Neuron (in vitro differentiated cells): ENCODE measurements around the gene TNS1.

Source experiments
- H2AFZ ChIP-seq: one replicate; pipeline ENCODE4 v1.6.1; 2013; ENCODE audit warnings: low read depth, mild to moderate bottlenecking, inconsistent platforms, low read length, moderate library complexity
- H3K27me3 ChIP-seq: one replicate; pipeline ENCODE4 v1.6.1; 2013; ENCODE audit warnings: low read length; ENCODE audit not compliant: insufficient read depth
- H3K36me3 ChIP-seq: one replicate; pipeline ENCODE4 v1.6.1; 2013; ENCODE audit warnings: low read length; ENCODE audit not compliant: insufficient read depth
- H3K4me1 ChIP-seq: one replicate; pipeline ENCODE4 v1.6.1; 2013; ENCODE audit warnings: low read length; ENCODE audit not compliant: insufficient read depth
- H3K4me3 ChIP-seq: 2 replicates; pipeline ENCODE4 v1.5.1; 2013; ENCODE audit warnings: mild to moderate bottlenecking, low read length, moderate library complexity
- H3K9me3 ChIP-seq: one replicate; pipeline ENCODE4 v1.6.1; 2013; ENCODE audit warnings: low read length

Gene TNS1

GRCh38 chr2:217886720-217887309 is 116.0 kb downstream of the TNS1 start:
- H2AFZ ChIP-seq: no peak overlapping the region
- H3K27me3 ChIP-seq: no peaks in the 10 kb centered on the region
- no peaks in the 10 kb centered on the region for H3K4me1 ChIP-seq
- no peaks in the 10 kb centered on the region for H3K9me3 ChIP-seq
- no peaks in the 10 kb centered on the region for H3K36me3 ChIP-seq
- H3K4me3 ChIP-seq: no peak overlapping the region

GRCh38 chr2:217886091-217886490 is 116.7 kb downstream of the TNS1 start:
- no peak overlapping the region for H3K4me3 ChIP-seq
- H3K27me3 ChIP-seq: no peaks in the 10 kb centered on the region
- H3K36me3 ChIP-seq: no peaks in the 10 kb centered on the region
- H2AFZ ChIP-seq: no peak overlapping the region
- no peaks in the 10 kb centered on the region for H3K4me1 ChIP-seq
- H3K9me3 ChIP-seq: no peaks in the 10 kb centered on the region

GRCh38 chr2:217884985-217885384 is 117.8 kb downstream of the TNS1 start:
- H2AFZ ChIP-seq: no peak overlapping the region
- H3K9me3 ChIP-seq: no peaks in the 10 kb centered on the region
- H3K36me3 ChIP-seq: no peaks in the 10 kb centered on the region
- no peaks in the 10 kb centered on the region for H3K4me1 ChIP-seq
- no peaks in the 10 kb centered on the region for H3K27me3 ChIP-seq
- no peak overlapping the region for H3K4me3 ChIP-seq

GRCh38 chr2:217880891-217881290 is 121.9 kb downstream of the TNS1 start:
- Histone ChIP-seq H3K4me3 (no peak overlapping the region), H3K9me3 (no peaks in the 10 kb centered on the region), H3K27me3 (no peaks in the 10 kb centered on the region), H3K36me3 (no peaks in the 10 kb centered on the region), H2AFZ (no peak overlapping the region), H3K4me1 (no peaks in the 10 kb centered on the region)

- H3K9me3 ChIP-seq: no peaks in the 10 kb centered on the region
- no peak overlapping the region for H3K4me3 ChIP-seq
- H3K27me3 ChIP-seq: no peaks in the 10 kb centered on the region
- no peaks in the 10 kb centered on the region for H3K4me1 ChIP-seq
- H3K36me3 ChIP-seq: no peaks in the 10 kb centered on the region
- no peak overlapping the region for H2AFZ ChIP-seq
Observed at GRCh38 chr2:217880287-217880889, 122.4 kb downstream of the TNS1 start.

- Histone ChIP-seq H2AFZ (no peak overlapping the region), H3K4me3 (no peak overlapping the region), H3K4me1 (no peaks in the 10 kb centered on the region), H3K36me3 (no peaks in the 10 kb centered on the region), H3K9me3 (no peaks in the 10 kb centered on the region), H3K27me3 (no peaks in the 10 kb centered on the region)
Observed at GRCh38 chr2:217878915-217879590, 123.7 kb downstream of the TNS1 start.

GRCh38 chr2:217877866-217878265 is 124.9 kb downstream of the TNS1 start:
- Histone ChIP-seq H3K4me1 (no peaks in the 10 kb centered on the region), H2AFZ (no peak overlapping the region), H3K27me3 (no peaks in the 10 kb centered on the region), H3K9me3 (no peaks in the 10 kb centered on the region), H3K4me3 (no peak overlapping the region), H3K36me3 (no peaks in the 10 kb centered on the region)

- H3K9me3 ChIP-seq: no peaks in the 10 kb centered on the region
- H3K36me3 ChIP-seq: no peaks in the 10 kb centered on the region
- H3K4me3 ChIP-seq: no peak overlapping the region
- no peaks in the 10 kb centered on the region for H3K4me1 ChIP-seq
- H2AFZ ChIP-seq: no peak overlapping the region
- H3K27me3 ChIP-seq: no peaks in the 10 kb centered on the region
Observed at GRCh38 chr2:217876253-217876570, 126.6 kb downstream of the TNS1 start.

- no peaks in the 10 kb centered on the region for H3K27me3 ChIP-seq
- no peaks in the 10 kb centered on the region for H3K9me3 ChIP-seq
- no peaks in the 10 kb centered on the region for H3K4me1 ChIP-seq
- no peaks in the 10 kb centered on the region for H3K36me3 ChIP-seq
- H3K4me3 ChIP-seq: no peak overlapping the region
- no peak overlapping the region for H2AFZ ChIP-seq
Observed at GRCh38 chr2:217875556-217876252, 127.1 kb downstream of the TNS1 start.

GRCh38 chr2:217875138-217875537 is 127.7 kb downstream of the TNS1 start:
- no peaks in the 10 kb centered on the region for H3K36me3 ChIP-seq
- H2AFZ ChIP-seq: no peak overlapping the region
- no peaks in the 10 kb centered on the region for H3K4me1 ChIP-seq
- H3K4me3 ChIP-seq: no peak overlapping the region
- no peaks in the 10 kb centered on the region for H3K9me3 ChIP-seq
- no peaks in the 10 kb centered on the region for H3K27me3 ChIP-seq

- no peaks in the 10 kb centered on the region for H3K9me3 ChIP-seq
- no peak overlapping the region for H2AFZ ChIP-seq
- H3K36me3 ChIP-seq: no peaks in the 10 kb centered on the region
- no peak overlapping the region for H3K4me3 ChIP-seq
- no peaks in the 10 kb centered on the region for H3K4me1 ChIP-seq
- no peaks in the 10 kb centered on the region for H3K27me3 ChIP-seq
Observed at GRCh38 chr2:217873371-217873770, 129.4 kb downstream of the TNS1 start.

GRCh38 chr2:217872319-217872718 is 130.5 kb downstream of the TNS1 start:
- no peaks in the 10 kb centered on the region for H3K4me1 ChIP-seq
- H3K4me3 ChIP-seq: no peak overlapping the region
- H2AFZ ChIP-seq: no peak overlapping the region
- H3K9me3 ChIP-seq: no peaks in the 10 kb centered on the region
- H3K27me3 ChIP-seq: no peaks in the 10 kb centered on the region
- H3K36me3 ChIP-seq: no peaks in the 10 kb centered on the region

- H3K27me3 ChIP-seq: no peaks in the 10 kb centered on the region
Observed at GRCh38 chr2:217870528-217871011, 132.2 kb downstream of the TNS1 start.

More at GRCh38 chr2:217870528-217871011, 132.2 kb downstream of the TNS1 start:
- H2AFZ ChIP-seq: no peak overlapping the region
- no peaks in the 10 kb centered on the region for H3K4me1 ChIP-seq
- H3K4me3 ChIP-seq: no peak overlapping the region
- H3K9me3 ChIP-seq: no peaks in the 10 kb centered on the region
- H3K36me3 ChIP-seq: no peaks in the 10 kb centered on the region
